Stomach (tissue), 9 donors: ENCODE measurements around the gene ABCG5. TPM values are rescaled to one million over a fixed set of nuclear protein-coding genes. Genes with fewer than 3 reads are reported as not detected.

Source experiments
- DNase-seq, 2 donors: peaks; one replicate each; pipeline versions ENCODE4 v3.0.0 to v3.0.0-alpha.2; 2013 to 2019
- H3K27ac ChIP-seq, 5 donors: fragments of 200-600 bp in 4 of 5; sonication (generic) in 4 of 5; one replicate each; pipeline ENCODE4 v1.5.1; 2013 to 2019; ENCODE audit warnings: mild to moderate bottlenecking in 1 of 5, moderate library complexity in 1 of 5
- H3K27me3 ChIP-seq, 3 donors: fragments of 200-600 bp; sonication (generic); one replicate each; pipeline ENCODE4 v1.5.1; 2017 to 2019; ENCODE audit warnings: mixed run types in 1 of 3
- H3K36me3 ChIP-seq, 4 donors: fragments of 200-600 bp; sonication (generic); 1 replicate in 3 of 4; 2 replicates in 1 of 4; pipeline ENCODE4 v1.5.1; 2016 to 2019
- H3K4me1 ChIP-seq, 4 donors: fragments of 200-600 bp; sonication (generic); one replicate each; pipeline ENCODE4 v1.5.1; 2016 to 2019
- H3K4me3 ChIP-seq, 4 donors: fragments of 200-600 bp; sonication (generic) in 3 of 4; one replicate each; pipeline ENCODE4 v1.5.1; 2016 to 2019; ENCODE audit warnings: mild to moderate bottlenecking in 1 of 4
- H3K9me3 ChIP-seq, 4 donors: fragments of 200-600 bp; sonication (generic); one replicate each; pipeline ENCODE4 v1.5.1; 2016 to 2019
- CTCF ChIP-seq, 7 experiments: fragments of 450-650 bp in 4 of 7; fragments of 200-600 bp in 3 of 7; sonication (generic) in 3 of 7; IDR thresholded peaks; one replicate each; pipeline ENCODE4 v1.5.1; 2016 to 2019; ENCODE audit warnings: antibody characterized with exemption in 7 of 7, control low read depth in 2 of 7, mild to moderate bottlenecking in 1 of 7
- EP300 ChIP-seq: sonication (generic); formaldehyde crosslinking; IDR thresholded peaks from one replicate; pipeline ENCODE4 v1.6.1; 2017; ENCODE audit warnings: antibody characterized with exemption
- POLR2A ChIP-seq, 4 donors: fragments of 450-650 bp; IDR thresholded peaks; one replicate each; pipeline ENCODE4 v1.6.1; 2016; ENCODE audit warnings: antibody characterized with exemption in 4 of 4, control low read depth in 2 of 4, mild to moderate bottlenecking in 1 of 4, moderate library complexity in 1 of 4
- POLR2AphosphoS5 ChIP-seq, 3 donors: sonication (generic); formaldehyde crosslinking; IDR thresholded peaks; one replicate each; pipeline ENCODE4 v1.6.1; 2016; ENCODE audit warnings: antibody characterized with exemption in 3 of 3
- WGBS, 5 donors: extraction: QIAGEN DNeasy Blood & Tissue Kit in 3 of 5; methylation state at CpG; one replicate each; pipeline versions ENCODE4 v1.1.5 to v1.1.7; 2013 to 2018; 5-methylcytosine and 5-hydroxymethylcytosine counted together
- intact Hi-C: fragments of 100-400 bp; cut with DNase I; formaldehyde crosslinking; loops from one replicate; pipeline ENCODE4 v1.15.1; 2023; ENCODE audit warnings: low total_unique reads
- polyA plus RNA-seq, 3 donors: library from polyadenylated mRNA; stranded (reverse); fragments of 200-250 nt; gene quantifications; one replicate each; pipeline ENCODE4 v1.2.3, GENCODE V29; 2013
- total RNA-seq, 5 donors: library from RNA; depleted of rRNA; stranded (reverse); fragments of >200 nt; gene quantifications; one replicate each; pipeline versions ENCODE4 v1.1.0 to v1.2.3, GENCODE V29; 2014 to 2016
- donor health status: healthy with polysubstance abuse.
- donor health status: Bipolar disorder and iron deficiency.
- donor health status: healthy.

Gene ABCG5
- total and polyA plus RNA-seq, 8 donors, result 0.92 TPM; not detected in 7

GRCh38 chr2:43825841-43826240 is 12.8 kb downstream of the ABCG5 start:
- no peak overlapping the region for H3K4me3 ChIP-seq
- intact Hi-C loops, result no loop called here
- peaks cover 0 to 17% (median 4%) of the 10 kb centered on the region in 3 donors for H3K27me3 ChIP-seq
- WGBS, 5 donors, result 64 to 76% (median 72%) methylated on average over 3 of the region's 3 CpGs
- H3K9me3 ChIP-seq, result no peaks in the 10 kb centered on the region
- H3K27ac ChIP-seq, result no peak overlapping the region
- no peaks in the 10 kb centered on the region for H3K36me3 ChIP-seq
- H3K4me1 ChIP-seq, result no peaks in the 10 kb centered on the region
- no peak for DNase-seq
- TF ChIP-seq CTCF (IDR thresholded peaks at IDR 0.05), result no peak
- TF ChIP-seq POLR2AphosphoS5 (IDR thresholded peaks at IDR 0.05), result no peak
- TF ChIP-seq EP300, result no peak
- TF ChIP-seq POLR2A (IDR thresholded peaks at IDR 0.05), result no peak

- H3K27me3 ChIP-seq, result peaks cover 0 to 9% (median 0%) of the 10 kb centered on the region in 3 donors
- no peaks in the 10 kb centered on the region for H3K36me3 ChIP-seq
- TF ChIP-seq POLR2A (IDR thresholded peaks at IDR 0.05), result no peak
- TF ChIP-seq CTCF (IDR thresholded peaks at IDR 0.05), result no peak
- no peak for TF ChIP-seq EP300
- TF ChIP-seq POLR2AphosphoS5 (IDR thresholded peaks at IDR 0.05), result no peak
- no peaks in the 10 kb centered on the region for H3K9me3 ChIP-seq
- H3K4me1 ChIP-seq, result no peaks in the 10 kb centered on the region
- intact Hi-C loops, result no loop called here
- 69 to 78% (median 71%) methylated on average over 12 of the region's 12 CpGs for WGBS, 5 donors
- no peak overlapping the region for H3K4me3 ChIP-seq
- no peak overlapping the region for H3K27ac ChIP-seq
- no peak for DNase-seq
These were observed 13.6 kb downstream of the ABCG5 start for GRCh38 chr2:43824951-43825493.

GRCh38 chr2:43824512-43824911 is 14.1 kb downstream of the ABCG5 start:
- no peak overlapping the region for H3K4me3 ChIP-seq
- no peak for DNase-seq
- peaks cover 0 to 4% (median 0%) of the 10 kb centered on the region in 4 donors for H3K4me1 ChIP-seq
- H3K27ac ChIP-seq, result no peak overlapping the region
- no peak for TF ChIP-seq POLR2A (IDR thresholded peaks at IDR 0.05)
- no peak for TF ChIP-seq CTCF (IDR thresholded peaks at IDR 0.05)
- no peak for TF ChIP-seq POLR2AphosphoS5 (IDR thresholded peaks at IDR 0.05)
- TF ChIP-seq EP300, result no peak
- WGBS, 5 donors, result 81 to 95% (median 86%) methylated on average over 2 of the region's 2 CpGs
- H3K36me3 ChIP-seq, result no peaks in the 10 kb centered on the region
- no peaks in the 10 kb centered on the region for H3K9me3 ChIP-seq
- intact Hi-C loops, result no loop called here
- peaks cover 0 to 5% (median 0%) of the 10 kb centered on the region in 3 donors for H3K27me3 ChIP-seq

GRCh38 chr2:43823751-43824150 is 14.9 kb downstream of the ABCG5 start:
- no peaks in the 10 kb centered on the region for H3K36me3 ChIP-seq
- H3K27me3 ChIP-seq, result peaks cover 0 to 5% (median 0%) of the 10 kb centered on the region in 3 donors
- no peak overlapping the region for H3K27ac ChIP-seq
- intact Hi-C loops, result no loop called here
- H3K4me1 ChIP-seq, result peaks cover 0 to 11% (median 2%) of the 10 kb centered on the region in 4 donors
- H3K9me3 ChIP-seq, result no peaks in the 10 kb centered on the region
- DNase-seq, result no peak
- no peak for TF ChIP-seq POLR2AphosphoS5 (IDR thresholded peaks at IDR 0.05)
- no peak for TF ChIP-seq CTCF (IDR thresholded peaks at IDR 0.05)
- TF ChIP-seq POLR2A (IDR thresholded peaks at IDR 0.05), result no peak
- no peak for TF ChIP-seq EP300
- no peak overlapping the region for H3K4me3 ChIP-seq
- WGBS, 5 donors, result 89 to 92% (median 91%) methylated on average over 11 of the region's 11 CpGs
